WTC11 (cell line): ENCODE results near the gene GTPBP6.

ENCODE experiments used
- FOXJ3 ChIP-seq: sonication (generic); formaldehyde crosslinking; IDR thresholded peaks from 2 replicates; pipeline ENCODE4 v1.9.0; 2021; ENCODE audit warnings: missing genetic modification reagents, mild to moderate bottlenecking, borderline replicate concordance
- JUN ChIP-seq: sonication (generic); formaldehyde crosslinking; IDR thresholded peaks from 2 replicates; pipeline ENCODE4 v1.8.0; 2023; ENCODE audit warnings: mild to moderate bottlenecking, missing genetic modification reagents
- NFATC4 ChIP-seq: fragments of 250-450 bp; sonication (Bioruptor Pico); IDR thresholded peaks from 2 replicates; pipeline ENCODE4 v1.9.0; 2021; ENCODE audit warnings: mild to moderate bottlenecking
- TCF7 ChIP-seq: sonication (generic); formaldehyde crosslinking; IDR thresholded peaks from 2 replicates; pipeline ENCODE4 v1.8.0; 2022; ENCODE audit warnings: mild to moderate bottlenecking, low read depth, missing genetic modification reagents, moderate library complexity
- TF ChIP-seq, protein P1 (sequence below): sonication (generic); formaldehyde crosslinking; IDR thresholded peaks from 2 replicates; pipeline ENCODE4 v1.8.1; 2022; ENCODE audit warnings: mild to moderate bottlenecking, moderate library complexity, missing genetic modification reagents
- TF ChIP-seq, protein P2 (sequence below): sonication (generic); formaldehyde crosslinking; IDR thresholded peaks from 2 replicates; pipeline ENCODE4 v1.8.1; 2022; ENCODE audit warnings: missing genetic modification reagents, borderline replicate concordance
- TF ChIP-seq, protein P3 (sequence below): sonication (generic); formaldehyde crosslinking; IDR thresholded peaks from 2 replicates; pipeline ENCODE4 v1.8.0; 2023; ENCODE audit warnings: missing genetic modification reagents

DNA sequence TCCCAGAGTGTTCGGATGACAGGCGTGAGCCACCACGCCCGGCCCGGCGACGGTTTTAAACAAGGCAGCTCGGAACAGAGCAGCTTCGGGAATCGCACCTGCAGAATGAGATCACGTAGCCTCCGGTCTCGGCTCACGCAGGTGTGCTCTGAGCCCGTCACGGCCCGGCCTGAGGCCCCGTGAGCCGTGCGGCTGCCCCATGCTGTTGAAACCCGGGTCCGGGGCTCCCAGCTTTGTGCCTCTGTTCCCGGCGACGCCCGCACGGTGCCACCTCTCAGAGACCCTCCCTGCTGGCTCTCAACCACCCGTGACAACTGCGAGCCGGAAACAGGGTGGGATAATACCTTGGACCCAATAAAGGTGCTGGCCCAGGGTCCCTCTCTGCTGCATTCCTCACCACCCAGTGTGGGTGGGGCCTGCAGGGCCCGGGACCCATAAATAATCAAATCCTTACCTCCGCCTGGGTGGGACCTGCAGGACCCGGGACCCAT lies 50.8 kb downstream of the GTPBP6 start:
- TF ChIP-seq, protein P1, sequence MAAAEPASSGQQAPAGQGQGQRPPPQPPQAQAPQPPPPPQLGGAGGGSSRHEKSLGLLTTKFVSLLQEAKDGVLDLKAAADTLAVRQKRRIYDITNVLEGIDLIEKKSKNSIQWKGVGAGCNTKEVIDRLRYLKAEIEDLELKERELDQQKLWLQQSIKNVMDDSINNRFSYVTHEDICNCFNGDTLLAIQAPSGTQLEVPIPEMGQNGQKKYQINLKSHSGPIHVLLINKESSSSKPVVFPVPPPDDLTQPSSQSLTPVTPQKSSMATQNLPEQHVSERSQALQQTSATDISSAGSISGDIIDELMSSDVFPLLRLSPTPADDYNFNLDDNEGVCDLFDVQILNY (CRISPR knock-in tag), result no peak
- TF ChIP-seq FOXJ3 (no peak), NFATC4 (CRISPR knock-in tag) (no peak), JUN (CRISPR knock-in tag) (no peak), TCF7 (CRISPR knock-in tag) (no peak)
- TF ChIP-seq, protein P2, sequence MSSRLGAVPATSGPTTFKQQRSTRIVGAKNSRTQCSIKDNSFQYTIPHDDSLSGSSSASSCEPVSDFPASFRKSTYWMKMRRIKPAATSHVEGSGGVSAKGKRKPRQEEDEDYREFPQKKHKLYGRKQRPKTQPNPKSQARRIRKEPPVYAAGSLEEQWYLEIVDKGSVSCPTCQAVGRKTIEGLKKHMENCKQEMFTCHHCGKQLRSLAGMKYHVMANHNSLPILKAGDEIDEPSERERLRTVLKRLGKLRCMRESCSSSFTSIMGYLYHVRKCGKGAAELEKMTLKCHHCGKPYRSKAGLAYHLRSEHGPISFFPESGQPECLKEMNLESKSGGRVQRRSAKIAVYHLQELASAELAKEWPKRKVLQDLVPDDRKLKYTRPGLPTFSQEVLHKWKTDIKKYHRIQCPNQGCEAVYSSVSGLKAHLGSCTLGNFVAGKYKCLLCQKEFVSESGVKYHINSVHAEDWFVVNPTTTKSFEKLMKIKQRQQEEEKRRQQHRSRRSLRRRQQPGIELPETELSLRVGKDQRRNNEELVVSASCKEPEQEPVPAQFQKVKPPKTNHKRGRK (CRISPR knock-in tag), result no peak
- TF ChIP-seq, protein P3, sequence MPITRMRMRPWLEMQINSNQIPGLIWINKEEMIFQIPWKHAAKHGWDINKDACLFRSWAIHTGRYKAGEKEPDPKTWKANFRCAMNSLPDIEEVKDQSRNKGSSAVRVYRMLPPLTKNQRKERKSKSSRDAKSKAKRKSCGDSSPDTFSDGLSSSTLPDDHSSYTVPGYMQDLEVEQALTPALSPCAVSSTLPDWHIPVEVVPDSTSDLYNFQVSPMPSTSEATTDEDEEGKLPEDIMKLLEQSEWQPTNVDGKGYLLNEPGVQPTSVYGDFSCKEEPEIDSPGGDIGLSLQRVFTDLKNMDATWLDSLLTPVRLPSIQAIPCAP, result no peak
